RPMI8226 (cell line): Measurements from ENCODE around the gene MAML2.

Experiments
- DNase-seq: peaks from one replicate; pipeline ENCODE4 v3.0.0-alpha.2; 2015

The MAML2 gene

DNA sequence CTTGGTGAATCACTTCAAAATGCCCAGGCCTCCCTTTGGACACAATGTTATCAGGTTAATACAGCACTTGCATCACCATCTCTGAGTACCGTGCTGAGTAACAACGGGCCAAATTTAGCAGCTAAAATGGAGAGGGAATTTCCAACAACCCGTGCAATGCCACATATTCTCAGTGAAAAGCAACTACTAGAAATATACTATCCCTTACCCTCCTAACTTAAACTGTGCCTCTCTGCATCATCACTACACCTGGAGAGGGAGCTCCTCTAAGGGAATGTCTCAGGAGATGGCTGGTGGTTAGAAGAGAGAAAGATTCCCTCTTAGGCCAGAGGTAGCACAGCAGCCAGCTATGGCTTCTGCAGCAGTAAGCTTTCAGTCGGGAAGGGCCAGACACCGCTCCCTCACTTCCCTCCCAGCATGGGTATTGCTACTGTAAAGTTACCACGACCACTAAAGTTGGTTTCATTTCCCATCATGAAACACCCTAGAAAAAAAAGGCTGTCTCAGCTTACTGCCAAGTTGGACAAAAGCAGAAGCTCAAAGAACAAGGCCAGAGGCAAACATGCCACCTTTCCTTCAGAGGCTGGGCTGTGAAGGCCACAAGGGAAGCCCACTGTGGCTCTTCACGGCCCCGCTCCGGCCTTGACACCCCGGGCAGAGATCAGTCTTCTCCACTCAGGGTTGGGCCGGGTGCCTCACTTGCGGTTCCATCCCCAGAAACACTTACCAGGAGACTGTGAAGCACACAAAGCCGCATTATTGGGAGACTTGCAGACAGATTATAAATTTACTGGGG is 3.9 kb downstream of the MAML2 start:
- DNase-seq, result peak; percentile 91

- DNase-seq, result peak; percentile 80
These were observed 5.2 kb downstream of the MAML2 start for GRCh38 chr11:96337541-96338431.

- no peak for DNase-seq
These were observed 7.6 kb downstream of the MAML2 start for GRCh38 chr11:96335388-96335787.

- DNase-seq, result no peak
These were observed 8.8 kb downstream of the MAML2 start for GRCh38 chr11:96334219-96334618.

DNA sequence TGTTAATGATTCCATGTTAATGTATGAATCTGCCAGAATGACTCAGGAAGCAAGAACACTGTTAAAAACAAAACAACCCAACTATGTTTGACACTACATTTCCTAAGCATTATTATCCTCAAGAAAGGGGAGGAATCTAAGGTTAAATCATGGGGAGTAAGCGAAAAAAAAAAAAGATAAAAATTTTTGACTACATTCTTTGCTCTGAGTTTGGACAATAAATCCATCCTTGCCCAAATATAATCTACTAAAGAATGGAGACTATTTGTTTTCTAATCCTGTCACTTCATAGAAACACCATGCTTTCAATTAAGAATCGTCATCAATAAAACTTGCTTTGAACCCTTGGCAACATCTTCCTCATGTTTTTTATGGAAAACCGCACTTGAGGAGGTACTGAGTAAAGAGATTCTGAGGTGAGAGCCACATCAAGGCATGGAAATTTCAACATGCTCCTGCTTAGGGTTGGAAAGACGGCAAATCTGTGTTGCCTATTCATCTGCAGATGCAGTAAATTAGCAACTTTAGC is 9.7 kb downstream of the MAML2 start:
- DNase-seq, result no peak

GRCh38 chr11:96332126-96332771 is 10.7 kb downstream of the MAML2 start:
- DNase-seq, result no peak

DNA sequence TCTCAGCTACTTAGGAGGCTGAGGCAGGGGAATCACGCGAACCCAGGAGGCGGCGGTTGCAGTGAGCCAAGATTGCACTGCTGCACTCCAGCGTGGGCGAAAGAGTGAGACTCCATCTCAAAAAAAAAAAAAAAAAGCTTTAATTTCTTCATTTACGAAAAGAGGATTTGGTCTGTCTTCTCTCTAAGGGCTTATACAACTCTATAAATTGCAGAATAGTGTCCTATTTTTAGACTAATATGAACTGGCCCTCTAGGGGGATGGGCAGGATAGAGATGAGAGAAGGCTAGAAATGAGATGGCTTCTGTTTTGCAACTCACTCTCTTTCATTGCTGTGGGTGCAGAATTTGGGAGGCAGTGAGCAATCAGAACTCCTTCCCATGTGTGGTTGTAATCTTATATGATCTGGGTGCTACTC is 11.3 kb downstream of the MAML2 start:
- no peak for DNase-seq

- DNase-seq, result no peak
These were observed 12.5 kb downstream of the MAML2 start for GRCh38 chr11:96330511-96330859.

DNA sequence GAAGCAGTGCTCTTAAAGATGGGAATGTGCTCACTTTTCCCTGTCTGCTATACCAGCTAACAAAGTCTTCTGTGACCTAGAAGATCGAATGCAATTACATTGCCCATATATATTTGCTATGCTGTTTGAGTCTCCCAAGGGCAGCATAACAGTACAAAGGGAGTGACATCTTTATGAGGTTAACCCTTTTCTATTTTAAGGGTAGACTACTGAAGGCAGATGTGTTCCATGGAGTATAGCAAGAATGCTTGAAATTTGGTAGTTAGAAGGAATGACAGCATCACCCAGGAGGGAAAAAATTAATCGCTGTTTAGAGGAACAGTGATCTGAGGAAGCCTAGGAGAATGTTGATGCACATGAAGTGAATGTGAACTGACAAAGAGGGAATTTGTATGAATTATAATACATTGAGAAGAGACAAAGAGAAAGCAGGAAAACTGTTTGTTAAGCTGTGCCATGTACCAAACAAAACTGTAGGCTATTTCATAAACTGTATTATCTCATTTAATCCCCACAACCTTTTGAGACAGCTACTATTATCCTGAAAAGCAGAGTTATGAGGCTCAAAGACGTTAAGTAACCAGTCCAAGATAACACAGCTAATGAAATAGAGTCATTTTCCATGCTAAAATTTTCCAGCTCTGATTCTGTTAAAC is 13.0 kb downstream of the MAML2 start:
- no peak for DNase-seq

DNA sequence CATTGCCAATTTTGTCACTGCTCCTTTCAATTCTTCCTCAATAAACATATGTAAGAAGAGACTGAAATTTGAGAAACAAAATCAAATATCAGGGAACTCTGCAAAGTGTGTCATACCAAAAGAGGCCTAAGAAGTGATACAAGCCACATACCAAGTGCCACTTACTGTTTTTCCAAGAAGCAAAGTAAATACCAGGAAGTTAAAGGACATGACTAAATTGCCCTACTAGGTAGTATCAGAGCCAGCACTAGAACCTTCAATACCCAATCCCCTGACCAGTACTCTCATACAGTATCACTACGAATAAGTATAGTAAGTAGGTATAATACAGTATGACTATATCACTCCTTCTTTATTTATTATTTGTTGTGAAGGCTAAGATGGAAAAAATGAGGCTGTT is 13.6 kb downstream of the MAML2 start:
- no peak for DNase-seq

- DNase-seq, result no peak
These were observed 14.5 kb downstream of the MAML2 start for GRCh38 chr11:96328395-96329010.

DNA sequence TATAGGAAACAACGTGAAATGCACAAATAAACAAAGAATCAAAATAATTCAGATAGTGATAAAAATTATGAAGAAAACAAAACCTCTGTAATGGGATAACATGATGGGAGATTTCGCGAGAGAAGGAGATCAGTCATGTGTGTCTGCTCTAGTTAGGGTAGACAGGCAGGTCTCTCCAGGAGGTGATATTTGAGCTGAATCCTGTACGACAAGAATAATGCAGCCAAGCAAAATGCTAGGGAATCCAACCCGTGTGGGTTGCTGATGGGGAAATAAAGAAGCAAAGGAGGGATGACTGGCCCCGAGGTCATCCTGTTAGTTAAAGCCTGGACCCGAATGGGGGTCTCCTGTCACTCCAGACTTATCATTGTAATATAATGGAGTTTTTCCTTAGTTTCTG is 16.0 kb downstream of the MAML2 start:
- no peak for DNase-seq

DNA sequence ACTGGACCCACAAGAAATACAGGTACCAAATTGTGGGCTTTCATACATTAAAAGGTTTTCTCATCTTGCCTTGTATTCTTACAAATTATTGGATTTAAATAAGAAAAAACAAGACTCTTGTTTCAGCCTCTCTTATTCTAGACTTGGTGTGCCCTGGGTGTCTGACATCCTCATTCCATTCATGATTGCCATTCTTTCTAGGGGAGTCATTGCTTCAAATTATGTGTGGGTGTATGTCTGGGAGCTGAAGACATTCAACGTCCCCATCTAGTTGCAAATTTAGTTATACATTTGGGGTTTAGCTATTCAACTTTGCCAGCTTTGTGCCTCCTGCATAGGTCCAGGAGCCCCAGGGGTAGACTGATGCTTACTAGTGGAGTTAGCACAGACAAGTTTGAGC is 18.1 kb downstream of the MAML2 start:
- no peak for DNase-seq

DNA sequence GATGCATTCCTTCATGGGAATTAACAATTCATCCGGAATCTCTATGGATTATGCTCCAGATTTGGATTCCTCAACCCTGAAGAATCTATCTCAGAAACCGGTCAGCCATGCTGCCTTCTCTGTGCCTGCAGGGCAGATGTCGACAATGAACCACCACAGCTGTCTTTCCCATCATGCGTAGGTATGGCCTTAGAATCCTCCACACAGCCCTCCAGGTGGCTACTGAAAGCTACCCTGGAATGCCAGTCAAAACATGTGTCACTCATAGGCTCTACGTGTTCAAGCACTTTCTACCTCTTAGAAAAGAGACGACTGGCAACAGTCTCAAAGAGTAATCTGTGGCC is 19.4 kb downstream of the MAML2 start:
- no peak for DNase-seq

- DNase-seq, result no peak
These were observed 20.0 kb downstream of the MAML2 start for GRCh38 chr11:96322775-96323641.

DNA sequence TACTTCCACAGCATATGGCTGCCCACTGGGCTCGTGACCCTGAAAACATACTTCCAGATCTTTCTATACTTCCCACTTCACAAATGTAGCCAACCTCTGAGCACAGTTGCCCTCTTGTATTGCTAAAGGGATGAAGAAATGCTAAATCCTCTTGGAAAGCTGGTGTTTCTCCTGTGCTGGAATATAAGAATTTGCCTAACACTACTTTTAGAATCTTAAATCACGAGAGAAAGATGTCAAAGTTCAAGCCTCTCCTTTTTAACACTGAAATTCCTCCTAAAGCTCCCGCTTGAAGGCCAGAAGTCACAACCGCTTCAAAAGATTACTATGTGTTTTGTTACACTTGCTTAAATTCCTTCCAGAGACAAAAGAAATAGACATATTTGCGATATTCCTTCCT is 21.9 kb downstream of the MAML2 start:
- DNase-seq, result no peak

DNA sequence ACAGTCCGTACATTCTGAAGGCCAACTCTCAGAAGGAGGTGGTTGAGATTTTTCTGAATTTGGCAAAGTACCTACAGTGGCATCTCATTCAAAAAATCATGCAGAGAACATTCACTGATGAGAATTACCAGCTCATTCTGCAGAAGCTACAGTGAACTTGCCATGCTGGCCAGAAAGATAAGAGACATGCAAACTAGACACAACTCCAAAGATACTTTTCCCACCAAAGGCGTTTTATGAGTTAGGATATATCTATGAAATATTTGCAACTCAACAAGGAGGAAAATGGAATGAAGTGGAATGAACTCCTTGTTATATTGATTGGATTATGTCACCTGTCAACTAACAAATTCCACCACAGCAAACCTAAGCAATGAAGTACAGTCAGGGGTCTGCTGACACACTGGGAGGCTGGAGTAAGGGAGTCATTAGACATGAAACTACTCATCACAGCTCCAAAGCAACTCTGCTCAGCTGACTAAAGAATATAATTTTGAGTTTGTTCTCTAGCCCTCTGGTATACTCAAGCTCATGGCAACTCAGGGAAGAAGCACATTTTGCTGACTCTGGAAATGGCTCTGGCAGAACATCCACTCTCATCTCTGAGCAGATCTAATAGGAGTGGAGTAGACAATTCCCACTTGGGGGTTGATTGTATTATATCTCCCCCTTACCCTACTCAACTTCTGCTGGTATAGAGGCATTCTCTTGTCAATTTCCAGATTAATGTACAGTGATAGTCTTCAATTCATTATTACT is 22.9 kb downstream of the MAML2 start:
- no peak for DNase-seq

- DNase-seq, result no peak
These were observed 24.1 kb downstream of the MAML2 start for GRCh38 chr11:96318850-96319249.

DNA sequence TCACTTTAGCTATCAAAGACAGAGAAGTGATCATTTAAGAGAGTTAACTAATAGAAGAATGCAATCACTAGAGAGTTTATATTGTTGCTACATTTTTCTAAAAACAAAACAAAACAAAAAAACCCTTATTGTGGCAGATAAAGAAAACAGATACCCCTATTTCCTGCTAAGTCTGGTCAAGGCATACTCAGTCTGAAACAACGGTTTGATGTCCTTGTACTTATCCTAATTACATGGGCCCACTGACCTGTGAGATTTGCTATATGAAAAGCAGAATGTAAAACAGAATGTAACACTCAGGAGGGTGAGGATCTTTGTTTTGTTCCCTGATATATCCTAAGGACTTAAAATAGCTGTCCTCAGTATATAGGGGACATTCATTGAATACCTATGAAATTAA is 24.6 kb downstream of the MAML2 start:
- DNase-seq, result no peak

DNA sequence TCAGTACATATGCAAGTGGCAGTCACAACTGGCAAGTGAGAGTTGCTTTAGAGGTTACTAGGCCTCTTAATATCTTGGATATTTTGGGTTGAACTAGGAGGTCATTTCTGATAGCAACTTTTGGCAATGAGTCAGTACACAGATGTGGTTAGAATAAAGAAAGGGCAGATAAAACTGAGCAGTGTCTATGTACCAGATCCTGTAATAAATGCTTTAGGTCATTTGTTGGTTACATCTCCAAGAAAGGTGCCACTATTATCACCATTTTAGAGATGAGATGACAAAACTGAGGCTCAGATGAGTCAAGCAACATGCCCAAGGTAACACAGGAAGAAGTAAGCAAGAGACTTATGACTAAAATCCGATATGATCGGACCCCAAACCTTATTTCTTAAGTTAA is 25.0 kb downstream of the MAML2 start:
- no peak for DNase-seq

DNA sequence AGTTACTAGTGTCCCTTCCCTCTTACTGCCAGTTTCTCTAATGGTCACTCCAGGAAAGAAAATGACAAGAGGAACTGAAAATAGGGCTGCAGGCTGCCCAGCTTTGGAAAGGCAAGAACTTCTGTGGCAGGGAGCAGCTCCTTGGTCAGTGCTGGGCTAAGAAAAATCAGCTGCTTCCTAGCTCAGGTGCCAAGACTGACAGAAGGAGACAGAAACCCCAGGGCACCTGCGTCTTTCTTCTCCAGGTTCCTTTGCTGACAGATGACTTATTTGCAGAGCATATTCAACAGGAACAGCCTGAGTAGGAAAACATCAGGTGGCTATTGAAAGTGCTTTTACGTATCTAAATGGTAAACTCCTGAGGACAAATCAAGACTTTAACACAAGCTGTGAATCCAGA is 25.4 kb downstream of the MAML2 start:
- peak; percentile 87 for DNase-seq
